ENCODE measurements around the gene LONRF2. TPM values are rescaled to one million over a fixed set of nuclear protein-coding genes. Genes with fewer than 3 reads are reported as not detected.

LONRF2 gene
- polyA plus RNA-seq, 1 donor (not counting 4 experiments of a cell fraction or from before 2014, with no cell fraction given), result not detected

DNA sequence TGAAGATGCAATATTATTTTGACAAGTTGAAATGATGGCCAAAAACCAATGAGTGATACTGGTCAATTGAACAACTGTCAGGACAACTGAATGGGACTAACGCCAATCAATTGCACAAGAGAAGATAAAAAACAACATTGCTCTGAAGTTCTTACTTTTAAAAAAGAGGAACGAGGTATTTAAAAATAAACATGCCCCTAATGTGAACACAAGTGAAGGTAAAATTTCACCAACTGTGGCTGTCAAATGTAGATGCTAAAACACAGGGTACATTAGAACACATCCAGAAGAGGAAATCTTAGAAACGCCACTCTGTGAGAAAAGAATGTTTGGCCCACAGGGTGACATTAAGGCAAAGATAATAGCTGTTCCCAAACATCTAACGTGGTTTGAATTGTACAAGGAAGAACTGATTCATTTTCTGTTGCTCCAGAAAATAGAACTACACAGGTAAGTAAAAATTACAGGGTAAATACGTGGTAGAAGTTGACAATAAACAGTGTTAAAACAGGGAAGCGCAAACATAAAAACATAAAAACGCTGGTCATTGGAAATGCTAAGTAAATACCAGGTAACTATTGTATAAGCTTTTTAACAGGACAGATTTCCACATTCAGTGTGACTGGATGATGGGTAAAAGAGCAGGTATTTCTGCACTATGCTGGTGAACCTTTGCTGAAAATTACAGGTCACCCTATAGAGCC lies 20.3 kb downstream of the LONRF2 start:
- Histone ChIP-seq H3K27me3 (ENCODE audit: control insufficient read depth, extremely low read depth, insufficient read depth, low read length) (no peaks in the 10 kb centered on the region), H3K9me1 (ENCODE audit: control insufficient read depth, extremely low read depth, insufficient read depth, low read length) (no peaks in the 10 kb centered on the region), H3K4me1 (ENCODE audit: control insufficient read depth, extremely low read depth, insufficient read depth, low read length) (no peaks in the 10 kb centered on the region), H3K79me2 (ENCODE audit: control insufficient read depth, insufficient read depth, low read length) (no peaks in the 10 kb centered on the region), H2AFZ (ENCODE audit: control insufficient read depth, low read length) (no peak overlapping the region), H3K36me3 (ENCODE audit: control insufficient read depth in 2 of 2, extremely low read depth in 1 of 2, insufficient read depth in 2 of 2, low read length in 2 of 2) (no peaks in the 10 kb centered on the region), H3K4me3 (ENCODE audit: control insufficient read depth in 2 of 3, extremely low read depth in 1 of 3, insufficient read depth in 2 of 3, low read depth in 1 of 3, low read length in 3 of 3) (no peak overlapping the region), H4K20me1 (ENCODE audit: control insufficient read depth, extremely low read depth, insufficient read depth, low read length) (no peaks in the 10 kb centered on the region), H3K27ac (ENCODE audit: control insufficient read depth, insufficient read depth, low read length) (no peak overlapping the region), H3K9me3 (ENCODE audit: control insufficient read depth, low read depth, low read length) (no peaks in the 10 kb centered on the region), H3K9ac (ENCODE audit: control insufficient read depth, extremely low read depth, insufficient read depth, low read length) (no peak overlapping the region), H3K4me2 (ENCODE audit: control insufficient read depth, extremely low read depth, insufficient read depth, low read depth, low read length) (no peak overlapping the region)
- no peak for TF ChIP-seq EZH2 (IDR thresholded peaks at IDR 0.05; ENCODE audit: low read length)
- TF ChIP-seq, protein P1, sequence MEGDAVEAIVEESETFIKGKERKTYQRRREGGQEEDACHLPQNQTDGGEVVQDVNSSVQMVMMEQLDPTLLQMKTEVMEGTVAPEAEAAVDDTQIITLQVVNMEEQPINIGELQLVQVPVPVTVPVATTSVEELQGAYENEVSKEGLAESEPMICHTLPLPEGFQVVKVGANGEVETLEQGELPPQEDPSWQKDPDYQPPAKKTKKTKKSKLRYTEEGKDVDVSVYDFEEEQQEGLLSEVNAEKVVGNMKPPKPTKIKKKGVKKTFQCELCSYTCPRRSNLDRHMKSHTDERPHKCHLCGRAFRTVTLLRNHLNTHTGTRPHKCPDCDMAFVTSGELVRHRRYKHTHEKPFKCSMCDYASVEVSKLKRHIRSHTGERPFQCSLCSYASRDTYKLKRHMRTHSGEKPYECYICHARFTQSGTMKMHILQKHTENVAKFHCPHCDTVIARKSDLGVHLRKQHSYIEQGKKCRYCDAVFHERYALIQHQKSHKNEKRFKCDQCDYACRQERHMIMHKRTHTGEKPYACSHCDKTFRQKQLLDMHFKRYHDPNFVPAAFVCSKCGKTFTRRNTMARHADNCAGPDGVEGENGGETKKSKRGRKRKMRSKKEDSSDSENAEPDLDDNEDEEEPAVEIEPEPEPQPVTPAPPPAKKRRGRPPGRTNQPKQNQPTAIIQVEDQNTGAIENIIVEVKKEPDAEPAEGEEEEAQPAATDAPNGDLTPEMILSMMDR (optimal IDR thresholded peaks at IDR 0.05 in 1 of 3, IDR thresholded peaks at IDR 0.05 in 1 of 3, conservative IDR thresholded peaks at IDR 0.05 in 1 of 3; ENCODE audit: extremely low read depth in 1 of 3, insufficient read depth in 2 of 3, low read length in 3 of 3), result no peak
- FAIRE-seq (no peak), DNase-seq (ENCODE audit: low read depth, low spot score) (no peak)
- dilution Hi-C loops (cut with MboI; ENCODE audit: extremely low pct_ligation_motif_present, low sequenced_read_pairs), result no loop called here

- no peak for FAIRE-seq
Observed at GRCh38 chr2:100299548-100299947, 22.8 kb downstream of the LONRF2 start.

More at GRCh38 chr2:100299548-100299947, 22.8 kb downstream of the LONRF2 start:
- no peak overlapping the region for H3K4me3 ChIP-seq (ENCODE audit: control insufficient read depth in 2 of 3, extremely low read depth in 1 of 3, insufficient read depth in 2 of 3, low read depth in 1 of 3, low read length in 3 of 3)
- H3K4me1 ChIP-seq (ENCODE audit: control insufficient read depth, extremely low read depth, insufficient read depth, low read length), result no peaks in the 10 kb centered on the region
- H3K9me1 ChIP-seq (ENCODE audit: control insufficient read depth, extremely low read depth, insufficient read depth, low read length), result no peaks in the 10 kb centered on the region
- no peak overlapping the region for H3K4me2 ChIP-seq (ENCODE audit: control insufficient read depth, extremely low read depth, insufficient read depth, low read depth, low read length)
- no peak for DNase-seq (ENCODE audit: low read depth, low spot score)
- H3K27me3 ChIP-seq (ENCODE audit: control insufficient read depth, extremely low read depth, insufficient read depth, low read length), result no peaks in the 10 kb centered on the region
- H4K20me1 ChIP-seq (ENCODE audit: control insufficient read depth, extremely low read depth, insufficient read depth, low read length), result no peaks in the 10 kb centered on the region
- H2AFZ ChIP-seq (ENCODE audit: control insufficient read depth, low read length), result no peak overlapping the region
- dilution Hi-C loops (cut with MboI; ENCODE audit: extremely low pct_ligation_motif_present, low sequenced_read_pairs), result no loop called here
- no peak overlapping the region for H3K9ac ChIP-seq (ENCODE audit: control insufficient read depth, extremely low read depth, insufficient read depth, low read length)
- H3K79me2 ChIP-seq (ENCODE audit: control insufficient read depth, insufficient read depth, low read length), result no peaks in the 10 kb centered on the region
- H3K9me3 ChIP-seq (ENCODE audit: control insufficient read depth, low read depth, low read length), result no peaks in the 10 kb centered on the region
- H3K27ac ChIP-seq (ENCODE audit: control insufficient read depth, insufficient read depth, low read length), result no peak overlapping the region
- no peaks in the 10 kb centered on the region for H3K36me3 ChIP-seq (ENCODE audit: control insufficient read depth in 2 of 2, extremely low read depth in 1 of 2, insufficient read depth in 2 of 2, low read length in 2 of 2)
- TF ChIP-seq, protein P1 (optimal IDR thresholded peaks at IDR 0.05 in 1 of 3, IDR thresholded peaks at IDR 0.05 in 1 of 3, conservative IDR thresholded peaks at IDR 0.05 in 1 of 3; ENCODE audit: extremely low read depth in 1 of 3, insufficient read depth in 2 of 3, low read length in 3 of 3), result no peak
- no peak for TF ChIP-seq EZH2 (IDR thresholded peaks at IDR 0.05; ENCODE audit: low read length)

All from keratinocyte (primary cell).